Measurements from ENCODE around the gene ELOVL5.
"Not testable (repeated sequence)": the region's sequence is repeated elsewhere in the genome, so short reads cannot be mapped to it uniquely, and the experiment has no call there.

Gene ELOVL5

DNA sequence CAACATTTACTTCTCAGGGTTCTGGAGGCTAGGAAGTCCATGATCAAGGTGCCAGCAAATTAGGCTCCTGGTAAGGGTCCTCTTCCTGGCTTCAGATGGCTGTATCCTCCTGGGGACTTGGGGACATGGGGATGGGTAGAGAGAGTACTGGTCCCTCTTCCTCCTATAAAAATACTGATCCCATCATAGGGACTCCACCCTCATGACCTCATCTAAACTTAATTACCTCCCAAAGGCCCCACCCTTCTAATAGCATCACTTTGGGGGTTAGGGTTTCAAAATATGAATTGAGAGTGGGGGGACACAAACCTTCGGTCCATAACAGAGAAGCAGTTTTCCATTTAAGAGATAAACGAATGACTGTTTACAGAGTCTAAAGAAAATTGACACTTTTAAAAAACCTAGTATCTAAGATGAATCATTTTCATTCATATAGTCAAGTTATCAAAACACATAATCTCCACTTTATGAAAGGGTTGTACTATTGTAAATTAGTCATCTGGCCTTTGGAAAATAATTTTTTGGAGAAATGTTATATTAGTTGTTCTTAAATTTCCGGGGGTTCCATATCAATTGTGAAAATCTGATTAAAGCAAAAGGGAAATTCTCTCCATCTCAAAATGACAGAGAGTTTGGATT, 33.5 kb downstream of the ELOVL5 start:
- Histone ChIP-seq H3K36me3 (ENCODE audit: control insufficient read depth, insufficient read depth, low read length) (no peaks in the 10 kb centered on the region; the same call in 1 of the 2 replicates), H3K27ac (ENCODE audit: low read depth, low read length) (no peak overlapping the region)

DNA sequence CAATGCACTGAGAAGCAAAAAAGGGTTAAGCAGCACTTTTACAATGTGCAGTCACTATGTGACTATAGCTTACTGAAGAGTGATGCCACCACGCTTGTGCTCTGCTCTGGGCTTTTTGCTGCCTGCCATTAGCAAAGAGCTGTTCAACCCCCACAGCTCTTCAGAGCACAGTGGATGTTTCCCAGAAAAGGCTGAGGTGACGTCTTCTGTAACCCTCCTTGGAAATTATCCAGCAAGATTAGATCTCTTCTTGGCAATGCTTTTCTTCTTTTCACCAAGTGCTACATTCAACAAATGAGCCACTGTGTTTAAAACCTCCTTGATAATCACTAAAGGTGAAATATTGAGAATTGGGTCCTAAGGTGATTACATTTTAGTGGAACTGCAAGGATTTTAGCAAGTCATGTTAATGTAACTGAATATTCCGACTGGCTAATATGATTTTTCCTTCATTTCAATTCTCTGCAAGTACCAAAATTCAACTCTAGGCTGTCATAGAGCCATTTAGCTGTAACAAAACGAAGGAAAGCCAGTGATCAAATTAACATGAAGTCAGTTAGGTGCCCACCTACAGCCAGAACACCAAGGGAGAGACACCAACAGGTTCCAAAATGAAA, 34.9 kb downstream of the ELOVL5 start:
- Histone ChIP-seq H3K4me1 (ENCODE audit: control insufficient read depth, insufficient read depth, low read length) (peaks cover 3% of the 10 kb centered on the region), H3K27me3 (ENCODE audit: control insufficient read depth, insufficient read depth, low read length) (no peaks in the 10 kb centered on the region), H3K9ac (ENCODE audit: low read length) (no peak overlapping the region), H3K36me3 (ENCODE audit: control insufficient read depth, insufficient read depth, low read length) (no peaks in the 10 kb centered on the region; the same call in 1 of the 2 replicates), H3K27ac (ENCODE audit: low read depth, low read length) (no peak overlapping the region), H3K9me3 (ENCODE audit: control insufficient read depth, insufficient read depth, low read depth, low read length) (peaks cover 3% of the 10 kb centered on the region; the same call in 1 of the 2 replicates), H3K4me3 (ENCODE audit: low read depth, low read length) (no peak overlapping the region)

More for the DNA sequence above, 33.5 kb downstream of the ELOVL5 start:
- Histone ChIP-seq H3K27me3 (ENCODE audit: control insufficient read depth, insufficient read depth, low read length) (no peaks in the 10 kb centered on the region), H3K9me3 (ENCODE audit: control insufficient read depth, insufficient read depth, low read depth, low read length) (no peaks in the 10 kb centered on the region), H3K4me3 (ENCODE audit: low read depth, low read length) (no peak overlapping the region), H3K9ac (ENCODE audit: low read length) (no peak overlapping the region), H3K4me1 (ENCODE audit: control insufficient read depth, insufficient read depth, low read length) (peaks cover 3% of the 10 kb centered on the region)

DNA sequence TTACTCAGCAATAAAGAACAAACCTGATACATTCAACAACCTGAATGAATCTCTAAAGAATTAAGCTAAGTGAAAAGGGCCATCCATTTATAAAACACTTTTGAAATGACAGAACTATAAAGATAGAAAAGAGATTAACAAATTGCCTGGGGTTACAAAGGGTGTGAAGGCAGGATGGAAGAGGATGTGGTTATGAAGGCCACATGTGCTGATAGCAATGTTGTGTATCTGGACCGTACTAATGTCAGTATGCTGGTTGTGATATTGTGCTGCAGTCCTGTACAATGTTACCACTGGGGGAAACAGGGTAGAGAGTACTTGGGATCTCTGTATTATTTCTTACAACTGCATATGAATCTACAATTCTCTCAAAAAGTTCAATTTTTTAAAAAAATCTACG, 36.4 kb downstream of the ELOVL5 start:
- Histone ChIP-seq H3K9me3 (ENCODE audit: control insufficient read depth, insufficient read depth, low read depth, low read length) (peaks cover 8% of the 10 kb centered on the region), H3K4me1 (ENCODE audit: control insufficient read depth, insufficient read depth, low read length) (peaks cover 3% of the 10 kb centered on the region), H3K9ac (ENCODE audit: low read length) (no peak overlapping the region), H3K27ac (ENCODE audit: low read depth, low read length) (no peak overlapping the region), H3K36me3 (ENCODE audit: control insufficient read depth, insufficient read depth, low read length) (no peaks in the 10 kb centered on the region; the same call in 1 of the 2 replicates), H3K27me3 (ENCODE audit: control insufficient read depth, insufficient read depth, low read length) (no peaks in the 10 kb centered on the region), H3K4me3 (ENCODE audit: low read depth, low read length) (no peak overlapping the region)

DNA sequence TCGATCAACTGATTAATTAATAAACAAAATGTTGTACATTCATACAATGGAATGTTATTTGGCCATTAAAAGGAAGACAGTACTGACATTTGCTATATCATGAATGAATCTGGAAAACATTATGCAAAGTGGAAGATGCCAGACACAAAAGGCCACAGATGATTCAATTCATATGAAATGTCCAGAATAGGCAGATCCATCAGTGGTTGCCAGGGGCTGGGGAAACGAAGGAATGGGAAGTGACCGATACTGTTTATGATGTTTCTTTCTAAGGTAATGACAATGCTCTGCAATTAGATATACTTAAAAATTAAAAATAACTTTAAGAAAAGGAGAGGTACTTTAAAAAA, 37.2 kb downstream of the ELOVL5 start:
- Histone ChIP-seq H3K36me3 (ENCODE audit: control insufficient read depth, insufficient read depth, low read length) (peaks cover 7% of the 10 kb centered on the region), H3K9me3 (ENCODE audit: control insufficient read depth, insufficient read depth, low read depth, low read length) (peaks cover 16% of the 10 kb centered on the region), H3K4me1 (ENCODE audit: control insufficient read depth, insufficient read depth, low read length) (peaks cover 3% of the 10 kb centered on the region), H3K27ac (ENCODE audit: low read depth, low read length) (no peak overlapping the region), H3K4me3 (ENCODE audit: low read depth, low read length) (no peak overlapping the region), H3K27me3 (ENCODE audit: control insufficient read depth, insufficient read depth, low read length) (no peaks in the 10 kb centered on the region), H3K9ac (ENCODE audit: low read length) (no peak overlapping the region)

DNA sequence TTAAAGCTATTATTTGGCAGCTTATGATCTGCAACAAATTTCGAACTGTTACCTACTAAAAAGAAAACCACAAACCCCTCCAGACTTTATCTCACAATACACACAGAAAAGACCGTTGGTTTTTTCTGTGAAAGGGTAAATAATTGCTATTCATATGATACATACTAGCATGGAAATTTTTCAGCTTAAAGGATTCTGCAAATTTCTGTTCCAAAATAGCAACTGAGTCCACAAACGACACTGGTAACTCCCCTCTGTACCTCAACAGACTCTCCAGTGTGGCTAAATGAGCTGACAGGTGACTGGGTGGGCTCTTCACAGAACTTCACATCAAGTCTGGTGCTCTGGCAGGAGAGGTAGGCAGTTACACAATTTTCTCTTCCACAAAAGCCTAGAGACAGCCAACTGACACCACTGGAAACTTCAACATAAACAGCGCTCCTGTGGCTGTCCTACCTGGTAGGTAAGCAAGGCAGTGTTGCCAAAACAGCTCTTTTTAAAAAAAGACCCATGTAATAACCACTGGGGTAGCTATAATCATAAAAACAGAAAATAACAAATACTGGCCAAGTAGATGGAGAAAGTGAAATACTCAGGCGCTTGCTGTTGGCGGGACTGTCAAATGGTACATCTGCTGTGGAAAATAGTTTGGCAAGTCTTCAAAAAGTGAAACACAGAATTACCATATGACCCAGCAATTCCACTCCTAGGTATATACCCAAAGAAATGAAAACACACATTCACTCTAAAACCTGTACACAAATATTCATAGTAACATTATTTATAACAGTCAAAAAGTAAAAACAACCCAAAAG, 37.8 kb downstream of the ELOVL5 start:
- Histone ChIP-seq H3K9ac (ENCODE audit: low read length) (no peak overlapping the region), H3K4me3 (ENCODE audit: low read depth, low read length) (no peak overlapping the region), H3K27me3 (ENCODE audit: control insufficient read depth, insufficient read depth, low read length) (no peaks in the 10 kb centered on the region), H3K9me3 (ENCODE audit: control insufficient read depth, insufficient read depth, low read depth, low read length) (peaks cover 19% of the 10 kb centered on the region), H3K27ac (ENCODE audit: low read depth, low read length) (no peak overlapping the region), H3K4me1 (ENCODE audit: control insufficient read depth, insufficient read depth, low read length) (peaks cover 3% of the 10 kb centered on the region), H3K36me3 (ENCODE audit: control insufficient read depth, insufficient read depth, low read length) (peaks cover 7% of the 10 kb centered on the region)

DNA sequence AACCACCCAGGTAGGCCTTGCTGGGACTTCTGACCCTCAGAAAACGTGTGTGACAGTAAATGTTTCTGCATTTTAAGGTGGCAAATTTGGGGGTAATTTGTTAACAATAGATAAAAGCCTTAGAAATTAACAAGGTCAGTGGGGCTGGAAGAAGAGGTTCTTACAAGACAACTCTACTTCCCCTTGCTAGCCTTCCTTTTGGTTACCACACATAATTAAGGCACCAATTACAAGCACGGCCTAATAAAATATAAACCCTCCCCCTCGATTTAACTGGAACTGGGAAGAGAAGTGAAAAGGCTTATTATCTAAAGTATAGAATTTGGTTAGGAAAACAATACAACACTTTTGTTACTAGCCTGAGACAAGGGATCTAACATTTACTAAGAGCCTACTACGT, 38.8 kb downstream of the ELOVL5 start:
- no peak overlapping the region for H3K27ac ChIP-seq (ENCODE audit: low read depth, low read length)
- no peaks in the 10 kb centered on the region for H3K27me3 ChIP-seq (ENCODE audit: control insufficient read depth, insufficient read depth, low read length)
- peaks cover 7% of the 10 kb centered on the region for H3K36me3 ChIP-seq (ENCODE audit: control insufficient read depth, insufficient read depth, low read length)
- peaks cover 19% of the 10 kb centered on the region for H3K9me3 ChIP-seq (ENCODE audit: control insufficient read depth, insufficient read depth, low read depth, low read length)
- peaks cover 3% of the 10 kb centered on the region for H3K4me1 ChIP-seq (ENCODE audit: control insufficient read depth, insufficient read depth, low read length)
- H3K9ac ChIP-seq (ENCODE audit: low read length): no peak overlapping the region
- H3K4me3 ChIP-seq (ENCODE audit: low read depth, low read length): no peak overlapping the region

DNA sequence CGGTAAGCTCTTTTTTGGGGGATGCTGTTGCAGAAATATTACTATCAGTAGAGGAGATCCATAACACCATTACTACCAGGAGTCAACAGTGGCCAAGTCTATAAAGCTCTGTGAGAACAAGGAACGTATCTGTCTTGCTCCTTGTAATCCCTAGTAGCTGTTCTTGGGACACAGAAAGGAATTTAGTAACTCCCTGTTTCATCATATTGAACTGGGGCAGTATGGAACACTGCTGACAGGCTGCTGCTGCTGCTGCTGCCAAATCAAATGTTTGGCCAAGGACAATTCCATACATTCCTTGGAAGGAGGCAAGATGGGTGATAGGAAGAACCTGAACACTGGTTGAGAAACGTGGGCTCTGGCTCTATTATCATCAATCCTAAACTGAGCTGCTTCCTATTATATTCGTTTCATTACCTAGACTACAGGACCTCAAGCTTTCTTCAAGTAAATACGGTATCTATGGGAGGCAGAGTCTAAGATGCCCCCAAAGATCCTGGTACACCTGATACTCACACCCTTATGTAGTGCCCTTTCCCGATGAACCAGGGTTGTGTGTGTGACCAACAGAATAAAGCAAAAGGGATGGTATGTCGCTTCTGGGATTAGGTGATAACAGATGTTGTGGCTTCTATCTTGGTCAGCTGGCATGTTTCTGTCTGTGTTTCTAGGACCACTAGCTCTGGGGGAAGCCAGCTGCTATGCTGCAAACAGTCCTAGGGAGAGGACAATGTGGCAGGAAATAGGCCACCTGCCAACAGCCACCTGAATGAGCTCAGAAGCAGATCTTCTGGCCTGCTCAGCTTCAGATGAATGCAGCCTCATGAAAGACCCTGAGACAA, 39.5 kb downstream of the ELOVL5 start:
- no peak overlapping the region for H3K27ac ChIP-seq (ENCODE audit: low read depth, low read length)
- H3K9me3 ChIP-seq (ENCODE audit: control insufficient read depth, insufficient read depth, low read depth, low read length): peaks cover 19% of the 10 kb centered on the region
- H3K36me3 ChIP-seq (ENCODE audit: control insufficient read depth, insufficient read depth, low read length): peaks cover 7% of the 10 kb centered on the region
- H3K9ac ChIP-seq (ENCODE audit: low read length): no peak overlapping the region
- H3K4me3 ChIP-seq (ENCODE audit: low read depth, low read length): no peak overlapping the region
- H3K4me1 ChIP-seq (ENCODE audit: control insufficient read depth, insufficient read depth, low read length): peaks cover 3% of the 10 kb centered on the region
- H3K27me3 ChIP-seq (ENCODE audit: control insufficient read depth, insufficient read depth, low read length): no peaks in the 10 kb centered on the region

DNA sequence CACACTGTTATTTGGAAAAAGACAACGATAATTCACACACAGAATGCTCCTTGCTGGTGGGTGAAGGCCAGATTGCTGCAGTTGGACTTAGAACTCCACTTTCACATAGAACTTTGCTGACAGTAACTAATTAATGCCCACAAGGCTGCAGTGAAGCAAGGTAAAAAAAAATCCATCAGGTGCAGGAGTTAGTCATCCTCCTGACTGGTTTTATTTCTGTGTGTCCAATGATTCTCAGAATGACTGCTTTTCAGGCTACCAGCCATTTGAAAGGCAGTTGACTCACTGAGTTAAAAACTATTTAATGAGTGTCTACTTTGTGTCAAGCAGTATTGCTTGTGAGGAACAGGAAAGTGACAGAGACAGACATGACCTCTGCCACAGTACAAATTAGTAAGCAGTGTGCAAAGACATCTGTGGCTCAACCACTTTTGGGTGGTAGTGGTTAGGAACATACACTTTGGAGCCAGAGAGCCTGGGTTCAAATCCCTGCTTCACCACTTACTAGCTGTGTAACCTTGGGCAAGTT, 41.9 kb downstream of the ELOVL5 start:
- Histone ChIP-seq H3K27me3 (ENCODE audit: control insufficient read depth, insufficient read depth, low read length) (no peaks in the 10 kb centered on the region), H3K9me3 (ENCODE audit: control insufficient read depth, insufficient read depth, low read depth, low read length) (peaks cover 19% of the 10 kb centered on the region), H3K9ac (ENCODE audit: low read length) (no peak overlapping the region), H3K4me1 (ENCODE audit: control insufficient read depth, insufficient read depth, low read length) (peaks cover 23% of the 10 kb centered on the region), H3K27ac (ENCODE audit: low read depth, low read length) (no peak overlapping the region), H3K36me3 (ENCODE audit: control insufficient read depth, insufficient read depth, low read length) (peaks cover 7% of the 10 kb centered on the region), H3K4me3 (ENCODE audit: low read depth, low read length) (no peak overlapping the region)

DNA sequence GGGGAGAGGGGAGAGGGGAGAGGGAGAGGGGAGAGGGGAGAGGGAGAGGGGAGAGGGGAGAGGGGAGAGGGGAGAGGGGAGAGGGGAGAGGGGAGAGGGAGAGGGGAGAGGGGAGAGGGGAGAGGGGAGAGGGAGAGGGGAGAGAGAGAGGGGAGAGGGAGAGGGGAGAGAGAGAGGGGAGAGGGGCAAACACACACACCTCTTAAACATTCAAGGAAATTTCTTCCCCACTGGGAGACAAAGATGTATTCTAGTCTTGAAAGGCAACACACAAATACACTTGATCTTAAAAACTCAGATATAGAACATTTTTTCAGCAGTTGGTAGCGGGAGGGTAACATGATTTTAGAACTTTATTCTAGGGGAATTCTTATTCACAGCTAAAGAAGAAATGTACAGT, 42.5 kb downstream of the ELOVL5 start:
- peaks cover 26% of the 10 kb centered on the region for H3K4me1 ChIP-seq (ENCODE audit: control insufficient read depth, insufficient read depth, low read length)
- not testable (repeated sequence) for H3K27me3 ChIP-seq (ENCODE audit: control insufficient read depth, insufficient read depth, low read length); H3K9ac ChIP-seq (ENCODE audit: low read length); H3K27ac ChIP-seq (ENCODE audit: low read depth, low read length); H3K36me3 ChIP-seq (ENCODE audit: control insufficient read depth, insufficient read depth, low read length); H3K4me3 ChIP-seq (ENCODE audit: low read depth, low read length)
- peaks cover 19% of the 10 kb centered on the region for H3K9me3 ChIP-seq (ENCODE audit: control insufficient read depth, insufficient read depth, low read depth, low read length)

DNA sequence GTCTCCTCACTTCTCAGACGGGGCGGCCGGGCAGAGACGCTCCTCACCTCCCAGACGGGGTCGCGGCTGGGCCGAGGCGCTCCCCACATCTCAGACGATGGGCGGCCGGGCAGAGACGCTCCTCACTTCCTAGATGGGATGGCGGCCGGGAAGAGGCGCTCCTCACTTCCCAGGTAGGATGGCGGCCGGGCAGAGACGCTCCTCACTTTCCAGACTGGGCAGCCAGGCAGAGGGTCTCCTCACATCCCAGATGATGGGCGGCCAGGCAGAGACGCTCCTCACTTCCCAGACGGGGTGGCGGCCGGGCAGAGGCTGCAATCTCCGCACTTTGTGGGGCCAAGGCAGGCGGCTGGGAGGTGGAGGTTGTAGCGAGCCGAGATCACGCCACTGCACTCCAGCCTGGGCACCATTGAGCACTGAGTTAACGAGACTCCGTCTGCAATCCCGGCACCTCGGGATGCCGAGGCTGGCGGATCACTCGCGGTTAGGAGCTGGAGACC, 43.2 kb downstream of the ELOVL5 start:
- H3K27me3 ChIP-seq (ENCODE audit: control insufficient read depth, insufficient read depth, low read length); H3K36me3 ChIP-seq (ENCODE audit: control insufficient read depth, insufficient read depth, low read length); H3K27ac ChIP-seq (ENCODE audit: low read depth, low read length); H3K4me3 ChIP-seq (ENCODE audit: low read depth, low read length); H3K9ac ChIP-seq (ENCODE audit: low read length): not testable (repeated sequence)
- Histone ChIP-seq H3K9me3 (ENCODE audit: control insufficient read depth, insufficient read depth, low read depth, low read length) (peaks cover 19% of the 10 kb centered on the region), H3K4me1 (ENCODE audit: control insufficient read depth, insufficient read depth, low read length) (peaks cover 26% of the 10 kb centered on the region)
